OCI-LY7 (cell line): ENCODE results near the gene NEURL3. TPM values are rescaled to one million over a fixed set of nuclear protein-coding genes. Genes with fewer than 3 reads are reported as not detected.

Source experiments
- BruUV-seq: library from RNA; stranded (reverse); fragments of 400-500 nt; replicated peaks from 2 replicates; lab custom pipeline; 2021; lab: Mats Ljungman, UMichigan
- CTCF ChIA-PET: fragments of 300-600 bp; sonication (Branson Sonifier 250); formaldehyde crosslinking; loops from one replicate; lab custom pipeline; 2022; ENCODE audit warnings: antibody characterized with exemption; ENCODE audit not compliant: unreplicated experiment; lab: Charles Lee
- POLR2A ChIA-PET: fragments of 300-600 bp; sonication (Branson Sonifier 250); formaldehyde crosslinking; loops from one replicate; lab custom pipeline; 2022; ENCODE audit warnings: antibody characterized with exemption; lab: Charles Lee
- DNase-seq: peaks from one replicate; pipeline ENCODE4 v3.0.0-alpha.2; 2015; ENCODE audit warnings: low spot score
- H2AFZ ChIP-seq: fragments of 200-600 bp; sonication (generic), shearing (Covaris generic); 2 replicates; pipeline ENCODE4 v1.6.1; 2014; ENCODE audit warnings: mild to moderate bottlenecking, antibody characterized with exemption, low read length, moderate library complexity
- H3K27ac ChIP-seq: fragments of 200-600 bp; sonication (generic); 2 replicates; pipeline ENCODE4 v1.5.1; 2014; ENCODE audit warnings: mixed run types, low read depth, mild to moderate bottlenecking, moderate library complexity, low read length, inconsistent platforms; ENCODE audit not compliant: poor library complexity, severe bottlenecking
- H3K36me3 ChIP-seq: fragments of 200-600 bp; sonication (generic); 2 replicates; pipeline ENCODE4 v1.6.1; 2014; ENCODE audit warnings: mild to moderate bottlenecking, antibody characterized with exemption, low read length, moderate library complexity, mixed read lengths; ENCODE audit not compliant: insufficient read depth
- H3K4me1 ChIP-seq: fragments of 200-600 bp; sonication (generic); 2 replicates; pipeline ENCODE4 v1.5.1; 2014; ENCODE audit warnings: mild to moderate bottlenecking, low read length; ENCODE audit not compliant: insufficient read depth, poor library complexity, severe bottlenecking
- H3K4me2 ChIP-seq: fragments of 200-600 bp; sonication (generic); 2 replicates; pipeline ENCODE4 v1.6.1; 2014; ENCODE audit warnings: mild to moderate bottlenecking, low read length
- H3K4me3 ChIP-seq: fragments of 200-600 bp; sonication (generic); 2 replicates; pipeline ENCODE4 v1.5.1; 2014; ENCODE audit warnings: mild to moderate bottlenecking, low read depth, low read length; ENCODE audit not compliant: poor library complexity, severe bottlenecking
- H3K79me2 ChIP-seq: fragments of 200-600 bp; sonication (generic); 2 replicates; pipeline ENCODE4 v1.6.1; 2016; ENCODE audit warnings: low read depth, mild to moderate bottlenecking, low read length, moderate library complexity, mixed read lengths; ENCODE audit not compliant: insufficient read depth
- H3K9me2 ChIP-seq: fragments of 200-600 bp; sonication (generic); 2 replicates; pipeline ENCODE4 v1.6.1; 2016; ENCODE audit warnings: mild to moderate bottlenecking, low read length, mixed read lengths; ENCODE audit not compliant: insufficient read depth
- H3K9me3 ChIP-seq: fragments of 200-600 bp; sonication (generic); 2 replicates; pipeline ENCODE4 v1.6.1; 2014; ENCODE audit warnings: mild to moderate bottlenecking, mixed run types, low read length, mixed read lengths
- H4K20me1 ChIP-seq: fragments of 200-600 bp; sonication (generic); 2 replicates; pipeline ENCODE4 v1.6.1; 2014; ENCODE audit warnings: mild to moderate bottlenecking, antibody characterized with exemption, low read length, moderate library complexity, mixed read lengths; ENCODE audit not compliant: insufficient read depth
- CTCF ChIP-seq: fragments of 200-600 bp; sonication (generic); conservative IDR thresholded peaks from 2 replicates; pipeline ENCODE4 v1.5.1; 2014; ENCODE audit warnings: mild to moderate bottlenecking, antibody characterized with exemption, low read length, moderate library complexity, mixed read lengths
- EZH2phosphoT487 ChIP-seq: fragments of 200-600 bp; sonication (generic); IDR thresholded peaks from 2 replicates; pipeline ENCODE4 v1.6.1; 2018; ENCODE audit warnings: low read depth, borderline replicate concordance, mild to moderate bottlenecking, mixed run types, antibody characterized with exemption, low read length, moderate library complexity, mixed read lengths
- intact Hi-C: fragments of 100-400 bp; cut with micrococcal nuclease; formaldehyde crosslinking; loops from one replicate; pipeline ENCODE4 v1.10.0; 2022; ENCODE audit not compliant: unreplicated experiment
- total RNA-seq, 2 experiments: library from RNA; depleted of rRNA in 1 of 2; stranded (reverse); fragments of >200 nt in 1 of 2; shearing (Covaris generic) in 1 of 2; gene quantifications; 2 replicates each; pipeline ENCODE4 v1.2.3, GENCODE V29; 2014 to 2022

The NEURL3 gene
- total RNA-seq, 2 experiments from 2014 or later = not detected

GRCh38 chr2:96525211-96525507, 20.0 kb upstream of the NEURL3 start:
- DNase-seq = no peak
- H2AFZ ChIP-seq = no peak overlapping the region
- BruUV-seq = no TSS peak
- no peaks in the 10 kb centered on the region for H4K20me1 ChIP-seq
- no peaks in the 10 kb centered on the region for H3K79me2 ChIP-seq
- H3K36me3 ChIP-seq = no peaks in the 10 kb centered on the region
- no peak overlapping the region for H3K4me2 ChIP-seq
- peaks cover 5% of the 10 kb centered on the region for H3K4me1 ChIP-seq
- H3K9me3 ChIP-seq = no peaks in the 10 kb centered on the region
- TF ChIP-seq CTCF (no peak), EZH2phosphoT487 (no peak)
- no peaks in the 10 kb centered on the region for H3K9me2 ChIP-seq
- ChIA-PET CTCF (interaction anchor here (0.6 kb wide), 1 partner anchor 30 kb away, joined by 3 read pairs; no protein-coding TSS in a partner anchor), POLR2A (interaction anchor here (0.6 kb wide), 1 partner anchor 73 kb away, joined by 6 read pairs; no protein-coding TSS in a partner anchor)
- no peak overlapping the region for H3K4me3 ChIP-seq
- intact Hi-C loops = no loop called here
- no peak overlapping the region for H3K27ac ChIP-seq

- H3K4me1 ChIP-seq = peaks cover 5% of the 10 kb centered on the region
- POLR2A ChIA-PET = no interaction called here
- BruUV-seq = no TSS peak
Observed at GRCh38 chr2:96524482-96525210, 19.5 kb upstream of the NEURL3 start.

More at GRCh38 chr2:96524482-96525210, 19.5 kb upstream of the NEURL3 start:
- H3K27ac ChIP-seq = no peak overlapping the region
- CTCF ChIA-PET = no interaction called here
- TF ChIP-seq EZH2phosphoT487 = no peak
- TF ChIP-seq CTCF = no peak
- H3K36me3 ChIP-seq = no peaks in the 10 kb centered on the region
- no peaks in the 10 kb centered on the region for H3K9me2 ChIP-seq
- H3K4me3 ChIP-seq = no peak overlapping the region
- no peaks in the 10 kb centered on the region for H4K20me1 ChIP-seq
- intact Hi-C loops = no loop called here
- H3K9me3 ChIP-seq = no peaks in the 10 kb centered on the region
- H3K4me2 ChIP-seq = no peak overlapping the region
- no peak overlapping the region for H2AFZ ChIP-seq
- no peak for DNase-seq
- no peaks in the 10 kb centered on the region for H3K79me2 ChIP-seq
